HUDEP-2 (cell line): ENCODE results near the gene TACSTD2.
"Not testable (repeated sequence)": the region's sequence is repeated elsewhere in the genome, so short reads cannot be mapped to it uniquely, and the experiment has no call there.

Source experiments
- DNase-seq, 76 experiments: peaks; one replicate each; lab custom pipeline; 2025; ENCODE audit not compliant: unreplicated experiment in 76 of 76; lab: John Stamatoyannopoulos, UW

TACSTD2 gene

GRCh38 chr1:58576727-58577653 lies at the start of gene TACSTD2:
Gene TACSTD2 (minus strand): TSS chr1:58577252. CDS start chr1:58577156, 96 bp downstream.
- no peak for DNase-seq

GRCh38 chr1:58626293-58626692 lies 49.2 kb upstream of the TACSTD2 start:
- no peak for DNase-seq

GRCh38 chr1:58623259-58623658 lies 46.2 kb upstream of the TACSTD2 start:
- DNase-seq: not testable (repeated sequence)

GRCh38 chr1:58622571-58622970 lies 45.5 kb upstream of the TACSTD2 start:
- DNase-seq: no peak

GRCh38 chr1:58621391-58621790 lies 44.3 kb upstream of the TACSTD2 start:
- no peak for DNase-seq

- no peak for DNase-seq
Observed at GRCh38 chr1:58620926-58621325, 43.9 kb upstream of the TACSTD2 start.

GRCh38 chr1:58620259-58620658 lies 43.2 kb upstream of the TACSTD2 start:
- DNase-seq: no peak

- DNase-seq: no peak
Observed at GRCh38 chr1:58619286-58620054, 42.4 kb upstream of the TACSTD2 start.

- no peak for DNase-seq
Observed at GRCh38 chr1:58618303-58618702, 41.3 kb upstream of the TACSTD2 start.

- DNase-seq: no peak
Observed at GRCh38 chr1:58611861-58612385, 34.9 kb upstream of the TACSTD2 start.

- DNase-seq: no peak
Observed at GRCh38 chr1:58608945-58609344, 31.9 kb upstream of the TACSTD2 start.

GRCh38 chr1:58608297-58608696 lies 31.2 kb upstream of the TACSTD2 start:
- DNase-seq: no peak

- DNase-seq: no peak
Observed at GRCh38 chr1:58607391-58607790, 30.3 kb upstream of the TACSTD2 start.

- not testable (repeated sequence) for DNase-seq
Observed at GRCh38 chr1:58601921-58602320, 24.9 kb upstream of the TACSTD2 start.

GRCh38 chr1:58597996-58598395 lies 20.9 kb upstream of the TACSTD2 start:
- DNase-seq: no peak

- no peak for DNase-seq
Observed at GRCh38 chr1:58597076-58597475, 20.0 kb upstream of the TACSTD2 start.

- no peak for DNase-seq
Observed at GRCh38 chr1:58596631-58597052, 19.6 kb upstream of the TACSTD2 start.

- DNase-seq: no peak
Observed at GRCh38 chr1:58594546-58594945, 17.5 kb upstream of the TACSTD2 start.

- DNase-seq: no peak
Observed at GRCh38 chr1:58592522-58593134, 15.6 kb upstream of the TACSTD2 start.

GRCh38 chr1:58591806-58592205 lies 14.8 kb upstream of the TACSTD2 start:
- no peak for DNase-seq

- DNase-seq: no peak
Observed at GRCh38 chr1:58590019-58590418, 13.0 kb upstream of the TACSTD2 start.
